Natural killer cell (primary cell): Measurements from ENCODE around the gene XNDC1N. TPM values are rescaled to one million over a fixed set of nuclear protein-coding genes. Genes with fewer than 3 reads are reported as not detected.
"Not testable (repeated sequence)": the region's sequence is repeated elsewhere in the genome, so short reads cannot be mapped to it uniquely, and the experiment has no call there.

Experiments used
- ATAC-seq, 3 donors: fragments of 150-1000 bp in 2 of 3; fragments of 200-7000 bp in 1 of 3; cut with Tn5 transposase; 1 replicate in 1 of 3; 2 replicates in 2 of 3; pipeline ENCODE4 v1.10.0; 2021; ENCODE audit warnings: mild to moderate bottlenecking in 2 of 3, moderate library complexity in 2 of 3
- DNase-seq, 2 donors: peaks; one replicate each; pipeline versions ENCODE4 v3.0.0 to v3.0.0-alpha.2; 2013 to 2021; ENCODE audit warnings: mixed read lengths in 1 of 2
- H3K27ac ChIP-seq: one replicate; pipeline ENCODE4 v1.5.1; 2013; ENCODE audit warnings: mild to moderate bottlenecking, low read length
- H3K27me3 ChIP-seq: one replicate; pipeline ENCODE4 v1.6.1; 2013; ENCODE audit warnings: low read length; ENCODE audit not compliant: control insufficient read depth, insufficient read depth
- H3K36me3 ChIP-seq: one replicate; pipeline ENCODE4 v1.6.1; 2013; ENCODE audit warnings: low read length; ENCODE audit not compliant: control insufficient read depth, insufficient read depth
- H3K4me1 ChIP-seq: one replicate; pipeline ENCODE4 v1.6.1; 2013; ENCODE audit warnings: low read length; ENCODE audit not compliant: control insufficient read depth, insufficient read depth
- H3K4me3 ChIP-seq: one replicate; pipeline ENCODE4 v1.5.1; 2013; ENCODE audit warnings: low read length
- H3K9me3 ChIP-seq: one replicate; pipeline ENCODE4 v1.6.1; 2013; ENCODE audit warnings: low read length; ENCODE audit not compliant: control insufficient read depth, insufficient read depth
- H3K27ac Mint-ChIP-seq, 2 donors: one replicate each; pipeline ENCODE4 v1.8.0; 2022; ENCODE audit warnings: mild to moderate bottlenecking in 2 of 2, mixed read lengths in 2 of 2, moderate library complexity in 1 of 2
- H3K27me3 Mint-ChIP-seq, 2 donors: one replicate each; pipeline ENCODE4 v1.8.0; 2022; ENCODE audit warnings: low read depth in 2 of 2, mixed read lengths in 2 of 2
- H3K36me3 Mint-ChIP-seq: one replicate; pipeline ENCODE4 v1.8.0; 2022; ENCODE audit warnings: mixed read lengths
- H3K4me1 Mint-ChIP-seq, 2 donors: one replicate each; pipeline ENCODE4 v1.8.0; 2022; ENCODE audit warnings: mixed read lengths in 2 of 2
- H3K4me3 Mint-ChIP-seq: one replicate; pipeline ENCODE4 v1.8.0; 2022; ENCODE audit warnings: mild to moderate bottlenecking, moderate library complexity, mixed read lengths
- H3K9me3 Mint-ChIP-seq, 2 donors: one replicate each; pipeline ENCODE4 v1.8.0; 2022; ENCODE audit warnings: mixed read lengths in 2 of 2
- CTCF ChIP-seq: fragments of 200-600 bp; IDR thresholded peaks from one replicate; pipeline ENCODE4 v1.8.0; 2022; ENCODE audit warnings: antibody characterized with exemption
- WGBS: methylation state at CpG from one replicate; pipeline ENCODE4 v1.1.7; 2013; ENCODE audit warnings: missing lambda C conversion rate; ENCODE audit not compliant: insufficient coverage; 5-methylcytosine and 5-hydroxymethylcytosine counted together
- intact Hi-C: fragments of 100-400 bp; cut with micrococcal nuclease; formaldehyde crosslinking; loops from one replicate; pipeline ENCODE4 v1.14.2; 2022
- total RNA-seq, 4 donors: library from RNA; stranded (reverse); fragments of 120-200 nt in 1 of 4; gene quantifications; one replicate each; pipeline versions ENCODE4 v1.2.3 to v1.2.4, GENCODE V29; 2013 to 2022

The XNDC1N gene
- total RNA-seq, 3 donors from 2014 or later (not counting 1 experiment from before 2014, with no cell fraction given): 9.6 to 16.1 (median 14.1) TPM

GRCh38 chr11:71913756-71914526, 14.5 kb downstream of the XNDC1N start:
- no peak for TF ChIP-seq CTCF
- intact Hi-C loops: no loop called here
- ATAC-seq: no peak
- Mint-ChIP-seq H3K9me3 (no peaks in the 10 kb centered on the region), H3K27ac (no peak overlapping the region), H3K4me1 (no peaks in the 10 kb centered on the region), H3K27me3 (no peaks in the 10 kb centered on the region), H3K4me3 (no peak overlapping the region), H3K36me3 (peaks cover 22% of the 10 kb centered on the region)
- Histone ChIP-seq H3K4me3 (no peak overlapping the region), H3K36me3 (peaks cover 34% of the 10 kb centered on the region), H3K4me1 (no peaks in the 10 kb centered on the region), H3K27ac (no peak overlapping the region), H3K9me3 (no peaks in the 10 kb centered on the region), H3K27me3 (no peaks in the 10 kb centered on the region)
- WGBS: 100% methylated on average over 4 of the region's 5 CpGs
- DNase-seq: no peak

- H3K27ac ChIP-seq, H3K27ac Mint-ChIP-seq, H3K27me3 Mint-ChIP-seq, H3K4me1 ChIP-seq, ATAC-seq, H3K9me3 ChIP-seq, H3K27me3 ChIP-seq, intact Hi-C loops, H3K4me3 Mint-ChIP-seq, H3K4me1 Mint-ChIP-seq, H3K4me3 ChIP-seq, H3K9me3 Mint-ChIP-seq, DNase-seq: not testable (repeated sequence)
- H3K36me3 Mint-ChIP-seq: peaks cover 22% of the 10 kb centered on the region
- 96% methylated on average over 10 of the region's 10 CpGs for WGBS
- H3K36me3 ChIP-seq: peaks cover 24% of the 10 kb centered on the region
Measured at GRCh38 chr11:71911986-71912340, 16.4 kb downstream of the XNDC1N start.

- H3K36me3 Mint-ChIP-seq: peaks cover 22% of the 10 kb centered on the region
- H3K27me3 Mint-ChIP-seq, H3K27me3 ChIP-seq, H3K4me1 Mint-ChIP-seq, H3K4me3 ChIP-seq, intact Hi-C loops, H3K4me1 ChIP-seq, H3K27ac Mint-ChIP-seq, H3K9me3 ChIP-seq, DNase-seq, H3K4me3 Mint-ChIP-seq, H3K27ac ChIP-seq, ATAC-seq, H3K9me3 Mint-ChIP-seq: not testable (repeated sequence)
- H3K36me3 ChIP-seq: peaks cover 21% of the 10 kb centered on the region
- 89% methylated on average over 10 of the region's 10 CpGs for WGBS
Measured at GRCh38 chr11:71911321-71911985, 16.9 kb downstream of the XNDC1N start.

GRCh38 chr11:71910775-71911174, 17.6 kb downstream of the XNDC1N start:
- H3K27ac Mint-ChIP-seq, H3K27me3 Mint-ChIP-seq, H3K4me3 ChIP-seq, H3K4me1 Mint-ChIP-seq, intact Hi-C loops, H3K27me3 ChIP-seq, H3K4me1 ChIP-seq, H3K27ac ChIP-seq, DNase-seq, ATAC-seq, H3K9me3 ChIP-seq, H3K4me3 Mint-ChIP-seq, H3K9me3 Mint-ChIP-seq: not testable (repeated sequence)
- H3K36me3 ChIP-seq: peaks cover 18% of the 10 kb centered on the region
- 98% methylated on average over 5 of the region's 5 CpGs for WGBS
- H3K36me3 Mint-ChIP-seq: peaks cover 21% of the 10 kb centered on the region

- DNase-seq (no peak), ATAC-seq (no peak)
- H3K4me3 Mint-ChIP-seq: no peak overlapping the region
- H3K9me3 ChIP-seq: no peaks in the 10 kb centered on the region
- 94% methylated on average over 5 of the region's 9 CpGs for WGBS
- no peak for TF ChIP-seq CTCF
- H3K27ac ChIP-seq: no peak overlapping the region
- no peaks in the 10 kb centered on the region for H3K27me3 ChIP-seq
- peaks cover 7% of the 10 kb centered on the region for H3K36me3 ChIP-seq
- H3K4me3 ChIP-seq: no peak overlapping the region
- H3K27ac Mint-ChIP-seq: no peak overlapping the region
- no peaks in the 10 kb centered on the region for H3K4me1 Mint-ChIP-seq
- intact Hi-C loops: no loop called here
- H3K27me3 Mint-ChIP-seq: no peaks in the 10 kb centered on the region
- peaks cover 7% of the 10 kb centered on the region for H3K36me3 Mint-ChIP-seq
- no peaks in the 10 kb centered on the region for H3K4me1 ChIP-seq
- H3K9me3 Mint-ChIP-seq: no peaks in the 10 kb centered on the region
Measured at GRCh38 chr11:71908218-71908617, 20.2 kb downstream of the XNDC1N start.

- H3K36me3 Mint-ChIP-seq, DNase-seq, H3K9me3 ChIP-seq, H3K27me3 ChIP-seq, H3K27ac Mint-ChIP-seq, intact Hi-C loops, H3K9me3 Mint-ChIP-seq, H3K27me3 Mint-ChIP-seq, H3K4me1 ChIP-seq, ATAC-seq, H3K4me1 Mint-ChIP-seq, H3K4me3 Mint-ChIP-seq, H3K4me3 ChIP-seq, H3K36me3 ChIP-seq, H3K27ac ChIP-seq: not testable (repeated sequence)
- WGBS: 96% methylated on average over 14 of the region's 14 CpGs
Measured at GRCh38 chr11:71901137-71901536, 27.3 kb downstream of the XNDC1N start.
